IMR-90 (cell line): ENCODE data around the gene CDH15.

Experiments
- BHLHE40 ChIP-seq: fragments of 150-350 bp; IDR thresholded peaks from 2 replicates; pipeline ENCODE4 v1.6.1; 2016; ENCODE audit warnings: mild to moderate bottlenecking, low read depth, low read length
- CEBPB ChIP-seq: IDR thresholded peaks from 2 replicates; pipeline ENCODE4 v1.6.1; 2012; ENCODE audit warnings: low read depth, low read length, improper control_type of control experiment
- CHD1 ChIP-seq: IDR thresholded peaks from 2 replicates; pipeline ENCODE4 v1.6.1; 2012; ENCODE audit warnings: low read depth, low read length, improper control_type of control experiment
- CTCF ChIP-seq: conservative IDR thresholded peaks from 2 replicates; pipeline ENCODE4 v1.5.1; 2012; ENCODE audit warnings: mild to moderate bottlenecking, low read depth, low read length, improper control_type of control experiment
- ELK1 ChIP-seq: fragments of 150-350 bp; IDR thresholded peaks from 2 replicates; pipeline ENCODE4 v1.6.1; 2016; ENCODE audit warnings: low read depth, mild to moderate bottlenecking, low read length, moderate library complexity, borderline replicate concordance
- MAFK ChIP-seq: IDR thresholded peaks from 2 replicates; pipeline ENCODE4 v1.6.1; 2012; ENCODE audit warnings: low read depth, low read length, improper control_type of control experiment
- MXI1 ChIP-seq: IDR thresholded peaks from 2 replicates; pipeline ENCODE4 v1.6.1; 2012; ENCODE audit warnings: low read depth, mild to moderate bottlenecking, low read length, moderate library complexity, borderline replicate concordance
- NFE2L2 ChIP-seq: fragments of 150-350 bp; IDR thresholded peaks from 2 replicates; pipeline ENCODE4 v1.6.1; 2016; ENCODE audit warnings: low read depth, mild to moderate bottlenecking, low read length
- POLR2A ChIP-seq: IDR thresholded peaks from 2 replicates; pipeline ENCODE4 v1.6.1; 2012; ENCODE audit warnings: mild to moderate bottlenecking, low read depth, low read length
- RAD21 ChIP-seq: IDR thresholded peaks from 2 replicates; pipeline ENCODE4 v1.6.1; 2012; ENCODE audit warnings: low read length, improper control_type of control experiment
- RCOR1 ChIP-seq: IDR thresholded peaks from 2 replicates; pipeline ENCODE4 v1.6.1; 2012; ENCODE audit warnings: mild to moderate bottlenecking, low read length, improper control_type of control experiment; ENCODE audit not compliant: insufficient replicate concordance
- RFX5 ChIP-seq: IDR thresholded peaks from 2 replicates; pipeline ENCODE4 v1.8.0; 2012; ENCODE audit warnings: low read depth, mild to moderate bottlenecking, low read length, moderate library complexity
- SMC3 ChIP-seq: fragments of 150-350 bp; IDR thresholded peaks from 2 replicates; pipeline ENCODE4 v1.6.1; 2016; ENCODE audit warnings: low read depth, mild to moderate bottlenecking, antibody characterized with exemption, low read length, moderate library complexity
- USF2 ChIP-seq: fragments of 150-350 bp; IDR thresholded peaks from 2 replicates; pipeline ENCODE4 v1.6.1; 2017; ENCODE audit warnings: mild to moderate bottlenecking, antibody characterized with exemption, low read length, low read depth

- TF ChIP-seq ELK1 (no peak), CTCF (no peak), POLR2A (no peak), BHLHE40 (no peak), USF2 (no peak), SMC3 (no peak), RAD21 (no peak), RFX5 (no peak), MAFK (no peak), CHD1 (no peak), NFE2L2 (no peak), MXI1 (no peak), RCOR1 (no peak), CEBPB (no peak)
Measured at GRCh38 chr16:89123001-89123830, 48.3 kb upstream of the CDH15 start.
